Right lobe of liver (tissue), 4 donors: ENCODE results near the gene TMEM54.

Source experiments
- POLR2A ChIP-seq: fragments of 450-650 bp; IDR thresholded peaks from one replicate; pipeline ENCODE4 v1.6.1; 2017; ENCODE audit warnings: antibody characterized with exemption, mild to moderate bottlenecking
- TF ChIP-seq, protein P1 (sequence below), 4 donors: fragments of 200-600 bp in 3 of 4; fragments of 450-650 bp in 1 of 4; IDR thresholded peaks; one replicate each; pipeline versions ENCODE4 v1.5.1 to v1.8.0; 2016 to 2022; ENCODE audit warnings: antibody characterized with exemption in 4 of 4, mild to moderate bottlenecking in 2 of 4
- donor health status: DM: no; HTN: no; CAD: no.
- donor health status: DM: no; HTN: no; CAD: no.
- donor health status: DM: no; HTN: yes; CAD: no.

DNA sequence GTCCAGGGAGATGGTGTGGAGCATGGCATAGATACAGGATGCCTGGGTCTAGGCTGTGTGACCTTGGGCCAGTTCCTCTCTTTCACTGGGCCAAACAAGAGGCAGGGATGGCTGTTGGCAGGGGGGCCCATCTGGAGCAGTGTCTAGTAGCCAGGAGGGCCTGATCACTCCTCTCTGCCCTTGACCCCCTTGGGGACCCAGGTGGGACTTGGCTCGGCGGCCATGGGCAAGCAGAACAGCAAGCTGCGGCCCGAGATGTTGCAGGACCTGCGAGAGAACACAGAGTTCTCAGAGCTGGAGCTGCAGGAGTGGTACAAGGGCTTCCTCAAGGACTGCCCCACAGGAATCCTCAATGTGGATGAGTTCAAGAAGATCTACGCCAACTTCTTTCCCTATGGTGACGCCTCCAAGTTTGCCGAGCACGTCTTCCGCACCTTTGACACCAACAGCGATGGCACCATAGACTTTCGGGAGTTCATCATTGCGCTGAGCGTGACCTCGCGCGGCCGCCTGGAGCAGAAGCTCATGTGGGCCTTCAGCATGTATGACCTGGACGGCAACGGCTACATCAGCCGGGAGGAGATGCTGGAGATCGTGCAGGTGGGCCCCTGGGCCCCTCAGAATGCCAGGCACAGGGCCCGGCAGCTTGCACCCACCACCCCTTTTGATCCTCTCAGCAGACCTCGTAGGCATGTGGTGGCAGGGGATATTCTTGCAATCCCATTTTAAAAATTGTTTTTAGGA is 12.3 kb downstream of the TMEM54 start:
- TF ChIP-seq, protein P1, sequence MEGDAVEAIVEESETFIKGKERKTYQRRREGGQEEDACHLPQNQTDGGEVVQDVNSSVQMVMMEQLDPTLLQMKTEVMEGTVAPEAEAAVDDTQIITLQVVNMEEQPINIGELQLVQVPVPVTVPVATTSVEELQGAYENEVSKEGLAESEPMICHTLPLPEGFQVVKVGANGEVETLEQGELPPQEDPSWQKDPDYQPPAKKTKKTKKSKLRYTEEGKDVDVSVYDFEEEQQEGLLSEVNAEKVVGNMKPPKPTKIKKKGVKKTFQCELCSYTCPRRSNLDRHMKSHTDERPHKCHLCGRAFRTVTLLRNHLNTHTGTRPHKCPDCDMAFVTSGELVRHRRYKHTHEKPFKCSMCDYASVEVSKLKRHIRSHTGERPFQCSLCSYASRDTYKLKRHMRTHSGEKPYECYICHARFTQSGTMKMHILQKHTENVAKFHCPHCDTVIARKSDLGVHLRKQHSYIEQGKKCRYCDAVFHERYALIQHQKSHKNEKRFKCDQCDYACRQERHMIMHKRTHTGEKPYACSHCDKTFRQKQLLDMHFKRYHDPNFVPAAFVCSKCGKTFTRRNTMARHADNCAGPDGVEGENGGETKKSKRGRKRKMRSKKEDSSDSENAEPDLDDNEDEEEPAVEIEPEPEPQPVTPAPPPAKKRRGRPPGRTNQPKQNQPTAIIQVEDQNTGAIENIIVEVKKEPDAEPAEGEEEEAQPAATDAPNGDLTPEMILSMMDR (IDR thresholded peaks at IDR 0.05), result no peak
- TF ChIP-seq POLR2A, result no peak
